Transverse colon (tissue), 4 donors: Measurements from ENCODE around the gene GNB1. TPM values are rescaled to one million over a fixed set of nuclear protein-coding genes. Genes with fewer than 3 reads are reported as not detected.

Experiments
- DNase-seq: peaks from one replicate; pipeline ENCODE4 v3.0.0-alpha.2; 2019
- H3K27ac ChIP-seq, 4 donors: fragments of 200-600 bp; sonication (generic); 2 replicates each; pipeline ENCODE4 v1.5.1; 2016 to 2018; ENCODE audit warnings: inconsistent platforms in 4 of 4
- H3K27me3 ChIP-seq: fragments of 200-600 bp; sonication (generic); 2 replicates; pipeline ENCODE4 v1.5.1; 2017; ENCODE audit warnings: inconsistent platforms
- H3K36me3 ChIP-seq, 4 donors: fragments of 200-600 bp; sonication (generic); 2 replicates each; pipeline ENCODE4 v1.5.1; 2017 to 2019; ENCODE audit warnings: inconsistent platforms in 4 of 4
- H3K4me1 ChIP-seq, 4 donors: fragments of 200-600 bp; sonication (generic); 2 replicates each; pipeline ENCODE4 v1.5.1; 2017 to 2020; ENCODE audit warnings: inconsistent platforms in 4 of 4
- H3K4me3 ChIP-seq, 4 donors: fragments of 200-600 bp; sonication (generic); 1 replicate in 1 of 4; 2 replicates in 3 of 4; pipeline versions ENCODE4 v1.5.1 to v1.6.1; 2017 to 2019; ENCODE audit warnings: inconsistent platforms in 4 of 4
- H3K9me3 ChIP-seq, 2 donors: fragments of 200-600 bp; sonication (generic); 2 replicates each; pipeline ENCODE4 v1.5.1; 2017 to 2019; ENCODE audit warnings: inconsistent platforms in 2 of 2
- EP300 ChIP-seq: sonication (generic); formaldehyde crosslinking; IDR thresholded peaks from one replicate; pipeline ENCODE4 v1.6.1; 2017; ENCODE audit warnings: antibody characterized with exemption, low read depth
- POLR2A ChIP-seq: fragments of 450-650 bp; IDR thresholded peaks from one replicate; pipeline ENCODE4 v1.6.1; 2016; ENCODE audit warnings: antibody characterized with exemption, mild to moderate bottlenecking, moderate library complexity
- POLR2AphosphoS5 ChIP-seq, 3 donors: sonication (generic); formaldehyde crosslinking; IDR thresholded peaks; one replicate each; pipeline ENCODE4 v1.6.1; 2016; ENCODE audit warnings: antibody characterized with exemption in 3 of 3
- WGBS, 2 donors: methylation state at CpG; one replicate each; pipeline ENCODE4 v1.1.5; 2018; ENCODE audit warnings: low coverage in 1 of 2; 5-methylcytosine and 5-hydroxymethylcytosine counted together
- in situ Hi-C, 4 donors: fragments of 200-750 bp; cut with MboI; loops; one replicate each; pipeline versions ENCODE4 v1.15.0 to v1.15.1; 2017; ENCODE audit warnings: low sequenced_read_pairs in 3 of 4, low pct_ligation_motif_present in 1 of 4, low pct_unique_long_range_greater_than_20kb in 1 of 4
- intact Hi-C: fragments of 100-400 bp; cut with DNase I; formaldehyde crosslinking; loops from one replicate; pipeline ENCODE4 v1.15.1; 2023; ENCODE audit warnings: low total_unique reads
- total RNA-seq, 4 donors: library from RNA; depleted of rRNA; stranded (reverse); fragments of >200 nt; gene quantifications; one replicate each; pipeline ENCODE4 v1.1.0, GENCODE V29; 2016
- TF ChIP-seq, protein P1 (sequence below), 5 experiments: fragments of 200-600 bp in 3 of 5; fragments of 450-650 bp in 2 of 5; sonication (generic) in 3 of 5; IDR thresholded peaks; 1 replicate in 2 of 5; 2 replicates in 3 of 5; pipeline ENCODE4 v1.5.1; 2016 to 2017; ENCODE audit warnings: antibody characterized with exemption in 5 of 5, inconsistent platforms in 3 of 5, mild to moderate bottlenecking in 2 of 5, moderate library complexity in 1 of 5

The GNB1 gene
- total RNA-seq, result 100 to 1,000 TPM; 123 to 191 (median 174) TPM

- intact Hi-C loops, result no loop called here
- Histone ChIP-seq H3K36me3 (no peaks in the 10 kb centered on the region), H3K4me1 (peaks cover 46 to 75% (median 74%) of the 10 kb centered on the region in 4 donors), H3K27ac (peak within 1 kb of the TSS; percentile 93 to 99 (median 97)), H3K27me3 (no peaks in the 10 kb centered on the region), H3K9me3 (no peaks in the 10 kb centered on the region), H3K4me3 (peak within 1 kb of the TSS; percentile 79 to 99 (median 91))
- no peak for TF ChIP-seq POLR2A
- TF ChIP-seq POLR2AphosphoS5 (IDR thresholded peaks at IDR 0.05), result peak; percentile 74 to 92 (median 87)
- peak; percentile 91 for DNase-seq
- in situ Hi-C loops, result loop anchor here in 1 of 4 donors (25.0 kb wide), 1 partner anchor 128 kb away; no protein-coding TSS in a partner anchor
- 0% methylated on average over 22 of the region's 137 CpGs; no CpG with 5 or more reads in 1 of the 2 donors for WGBS, 2 donors
Observed at GRCh38 chr1:1890506-1891348, at the start of gene GNB1. Gene GNB1, minus strand, starts transcription at chr1:1891087. Its CDS starts 65,634 bp downstream, at chr1:1825453.

GRCh38 chr1:1940123-1940425 lies 49.2 kb upstream of the GNB1 start:
- Histone ChIP-seq H3K27me3 (peaks cover 30% of the 10 kb centered on the region), H3K36me3 (no peaks in the 10 kb centered on the region), H3K9me3 (no peaks in the 10 kb centered on the region), H3K27ac (no peak overlapping the region), H3K4me3 (no peak overlapping the region), H3K4me1 (peaks cover 0 to 16% (median 11%) of the 10 kb centered on the region in 4 donors)
- intact Hi-C loops (no loop called here), in situ Hi-C loops (loop anchor here in 1 of 4 donors (10.0 kb wide), 1 partner anchor 95 kb away; no protein-coding TSS in a partner anchor)
- TF ChIP-seq POLR2AphosphoS5 (IDR thresholded peaks at IDR 0.05), result no peak
- TF ChIP-seq, protein P1, sequence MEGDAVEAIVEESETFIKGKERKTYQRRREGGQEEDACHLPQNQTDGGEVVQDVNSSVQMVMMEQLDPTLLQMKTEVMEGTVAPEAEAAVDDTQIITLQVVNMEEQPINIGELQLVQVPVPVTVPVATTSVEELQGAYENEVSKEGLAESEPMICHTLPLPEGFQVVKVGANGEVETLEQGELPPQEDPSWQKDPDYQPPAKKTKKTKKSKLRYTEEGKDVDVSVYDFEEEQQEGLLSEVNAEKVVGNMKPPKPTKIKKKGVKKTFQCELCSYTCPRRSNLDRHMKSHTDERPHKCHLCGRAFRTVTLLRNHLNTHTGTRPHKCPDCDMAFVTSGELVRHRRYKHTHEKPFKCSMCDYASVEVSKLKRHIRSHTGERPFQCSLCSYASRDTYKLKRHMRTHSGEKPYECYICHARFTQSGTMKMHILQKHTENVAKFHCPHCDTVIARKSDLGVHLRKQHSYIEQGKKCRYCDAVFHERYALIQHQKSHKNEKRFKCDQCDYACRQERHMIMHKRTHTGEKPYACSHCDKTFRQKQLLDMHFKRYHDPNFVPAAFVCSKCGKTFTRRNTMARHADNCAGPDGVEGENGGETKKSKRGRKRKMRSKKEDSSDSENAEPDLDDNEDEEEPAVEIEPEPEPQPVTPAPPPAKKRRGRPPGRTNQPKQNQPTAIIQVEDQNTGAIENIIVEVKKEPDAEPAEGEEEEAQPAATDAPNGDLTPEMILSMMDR (IDR thresholded peaks at IDR 0.05), result no peak
- no peak for TF ChIP-seq EP300
- no peak for TF ChIP-seq POLR2A
- DNase-seq, result no peak
- WGBS, 2 donors, result 89% methylated on average over 8 of the region's 12 CpGs; no CpG with 5 or more reads in 1 of the 2 donors

GRCh38 chr1:1939296-1940122 lies 48.6 kb upstream of the GNB1 start:
- in situ Hi-C loops (loop anchor here in 1 of 4 donors (10.0 kb wide), 1 partner anchor 95 kb away; no protein-coding TSS in a partner anchor), intact Hi-C loops (no loop called here)
- H3K4me1 ChIP-seq, result peaks cover 0 to 16% (median 11%) of the 10 kb centered on the region in 4 donors
- no peak overlapping the region for H3K4me3 ChIP-seq
- WGBS, 2 donors, result 86% methylated on average over 28 of the region's 28 CpGs; no CpG with 5 or more reads in 1 of the 2 donors
- H3K27ac ChIP-seq, result no peak overlapping the region
- H3K9me3 ChIP-seq, result no peaks in the 10 kb centered on the region
- no peak for DNase-seq
- TF ChIP-seq, protein P1 (IDR thresholded peaks at IDR 0.05), result no peak
- TF ChIP-seq EP300, result no peak
- TF ChIP-seq POLR2A, result no peak
- TF ChIP-seq POLR2AphosphoS5 (IDR thresholded peaks at IDR 0.05), result no peak
- no peaks in the 10 kb centered on the region for H3K36me3 ChIP-seq
- H3K27me3 ChIP-seq, result peaks cover 30% of the 10 kb centered on the region

- Histone ChIP-seq H3K4me1 (peaks cover 0 to 10% (median 6%) of the 10 kb centered on the region in 4 donors), H3K36me3 (no peaks in the 10 kb centered on the region), H3K4me3 (no peak overlapping the region), H3K27me3 (peaks cover 30% of the 10 kb centered on the region), H3K27ac (no peak overlapping the region), H3K9me3 (no peaks in the 10 kb centered on the region)
- TF ChIP-seq POLR2AphosphoS5 (IDR thresholded peaks at IDR 0.05), result no peak
- no peak for TF ChIP-seq POLR2A
- TF ChIP-seq, protein P1 (IDR thresholded peaks at IDR 0.05), result no peak
- TF ChIP-seq EP300, result no peak
- DNase-seq, result no peak
- in situ Hi-C loops, result no loop called here
- intact Hi-C loops, result no loop called here
- WGBS, 2 donors, result 86 to 87% methylated on average over 10 to 22 of the region's 24 CpGs
Observed at GRCh38 chr1:1938613-1939295, 47.9 kb upstream of the GNB1 start.
